Osteoblast (primary cell): ENCODE data around the gene FAM3C. TPM values are rescaled to one million over a fixed set of nuclear protein-coding genes. Genes with fewer than 3 reads are reported as not detected.

Experiments
- DNase-seq: peaks from one replicate; pipeline ENCODE4 v3.0.0; 2011; ENCODE audit warnings: low spot score, mixed read lengths; ENCODE audit not compliant: insufficient read length; ENCODE audit errors: missing footprints
- H2AFZ ChIP-seq: 2 replicates; pipeline ENCODE4 v1.6.0; 2011; ENCODE audit warnings: mild to moderate bottlenecking, low read length
- H3K27ac ChIP-seq: 2 replicates; pipeline ENCODE4 v1.5.1; 2011; ENCODE audit warnings: mild to moderate bottlenecking, low read depth, low read length, moderate library complexity
- H3K27me3 ChIP-seq: 2 replicates; pipeline ENCODE4 v1.6.0; 2012; ENCODE audit warnings: mild to moderate bottlenecking, control low read depth, inconsistent platforms, low read length, moderate library complexity; ENCODE audit not compliant: insufficient read depth
- H3K36me3 ChIP-seq: 2 replicates; pipeline ENCODE4 v1.5.1; 2011; ENCODE audit warnings: mild to moderate bottlenecking, low read length, control low read depth, moderate library complexity; ENCODE audit not compliant: insufficient read depth
- H3K4me1 ChIP-seq: 2 replicates; pipeline ENCODE4 v1.5.1; 2011; ENCODE audit warnings: mild to moderate bottlenecking, low read length, control low read depth, moderate library complexity; ENCODE audit not compliant: insufficient read depth
- H3K4me2 ChIP-seq: 2 replicates; pipeline ENCODE4 v1.6.0; 2011; ENCODE audit warnings: mild to moderate bottlenecking, low read length; ENCODE audit not compliant: insufficient read depth
- H3K4me3 ChIP-seq: fragments of 200-600 bp; sonication (generic); 3 replicates; pipeline ENCODE4 v1.5.1; 2012; ENCODE audit warnings: mild to moderate bottlenecking, low read length, inconsistent platforms; ENCODE audit not compliant: insufficient read depth
- H3K79me2 ChIP-seq: 2 replicates; pipeline ENCODE4 v1.6.0; 2012; ENCODE audit warnings: mild to moderate bottlenecking, low read length, control low read depth, inconsistent platforms; ENCODE audit not compliant: insufficient read depth
- H3K9me3 ChIP-seq: 2 replicates; pipeline ENCODE4 v1.5.1; 2011; ENCODE audit warnings: low read depth, low read length, control low read depth
- H4K20me1 ChIP-seq: 2 replicates; pipeline ENCODE4 v1.6.0; 2012; ENCODE audit warnings: mild to moderate bottlenecking, low read length, control low read depth; ENCODE audit not compliant: insufficient read depth
- total RNA-seq: library from RNA; depleted of rRNA; stranded (reverse); fragments of >200 nt; gene quantifications from 2 replicates; pipeline ENCODE4 v1.2.3, GENCODE V29; 2012
- TF ChIP-seq, protein P1 (sequence below): IDR thresholded peaks from 2 replicates; pipeline ENCODE4 v1.5.1; 2011; ENCODE audit warnings: mild to moderate bottlenecking, low read depth, low read length, moderate library complexity; ENCODE audit errors: extremely low read depth

Gene FAM3C
- total RNA-seq, 1 donor: 65.5 TPM

DNA sequence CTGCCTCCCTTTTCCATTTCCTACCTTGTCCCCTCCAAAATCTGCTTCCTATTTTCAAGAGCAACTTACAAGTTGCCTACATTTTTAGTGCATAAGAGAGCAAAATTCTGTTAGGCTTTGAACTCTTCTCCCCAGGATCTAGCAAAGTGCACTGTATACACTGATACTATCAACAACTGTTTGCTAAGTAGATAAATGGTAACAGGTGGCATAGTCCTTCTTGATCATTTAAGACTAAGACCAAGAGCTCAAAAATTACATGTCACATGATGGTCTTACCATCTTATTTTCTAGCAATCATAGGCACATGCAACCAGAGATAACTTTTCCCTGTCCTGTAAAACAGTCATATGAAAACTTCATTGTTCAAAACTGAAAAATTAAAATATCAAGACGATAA lies 16.2 kb downstream of the FAM3C start:
- H3K27ac ChIP-seq: no peak overlapping the region
- no peak overlapping the region for H3K4me3 ChIP-seq
- TF ChIP-seq, protein P1, sequence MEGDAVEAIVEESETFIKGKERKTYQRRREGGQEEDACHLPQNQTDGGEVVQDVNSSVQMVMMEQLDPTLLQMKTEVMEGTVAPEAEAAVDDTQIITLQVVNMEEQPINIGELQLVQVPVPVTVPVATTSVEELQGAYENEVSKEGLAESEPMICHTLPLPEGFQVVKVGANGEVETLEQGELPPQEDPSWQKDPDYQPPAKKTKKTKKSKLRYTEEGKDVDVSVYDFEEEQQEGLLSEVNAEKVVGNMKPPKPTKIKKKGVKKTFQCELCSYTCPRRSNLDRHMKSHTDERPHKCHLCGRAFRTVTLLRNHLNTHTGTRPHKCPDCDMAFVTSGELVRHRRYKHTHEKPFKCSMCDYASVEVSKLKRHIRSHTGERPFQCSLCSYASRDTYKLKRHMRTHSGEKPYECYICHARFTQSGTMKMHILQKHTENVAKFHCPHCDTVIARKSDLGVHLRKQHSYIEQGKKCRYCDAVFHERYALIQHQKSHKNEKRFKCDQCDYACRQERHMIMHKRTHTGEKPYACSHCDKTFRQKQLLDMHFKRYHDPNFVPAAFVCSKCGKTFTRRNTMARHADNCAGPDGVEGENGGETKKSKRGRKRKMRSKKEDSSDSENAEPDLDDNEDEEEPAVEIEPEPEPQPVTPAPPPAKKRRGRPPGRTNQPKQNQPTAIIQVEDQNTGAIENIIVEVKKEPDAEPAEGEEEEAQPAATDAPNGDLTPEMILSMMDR: no peak
- peaks cover 71% of the 10 kb centered on the region for H3K79me2 ChIP-seq
- H3K4me2 ChIP-seq: no peak overlapping the region
- H3K27me3 ChIP-seq: no peaks in the 10 kb centered on the region
- peaks cover 36% of the 10 kb centered on the region for H3K36me3 ChIP-seq
- no peak for DNase-seq
- H3K9me3 ChIP-seq: no peaks in the 10 kb centered on the region
- H3K4me1 ChIP-seq: peaks cover under 1% of the 10 kb centered on the region
- peaks cover 19% of the 10 kb centered on the region for H4K20me1 ChIP-seq
- no peak overlapping the region for H2AFZ ChIP-seq

DNA sequence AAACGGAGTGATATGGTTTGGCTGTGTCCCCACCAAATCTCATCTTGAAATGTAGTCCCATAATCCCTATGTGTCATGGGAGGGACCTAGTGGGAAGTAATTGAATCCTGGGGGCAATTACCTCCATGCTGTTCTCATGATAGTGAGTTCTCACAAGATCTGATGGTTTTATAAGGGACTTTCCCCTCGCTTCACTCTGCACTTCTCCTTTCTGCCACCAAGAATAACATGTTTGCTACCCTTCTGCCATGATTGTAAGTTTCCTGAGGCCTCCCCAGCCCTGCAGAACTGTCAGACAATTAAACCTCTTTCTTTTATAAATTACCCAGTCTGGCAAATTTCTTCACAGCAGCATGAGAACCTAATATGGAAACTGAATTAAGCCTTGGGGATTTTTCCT lies 19.1 kb downstream of the FAM3C start:
- no peaks in the 10 kb centered on the region for H3K27me3 ChIP-seq
- H3K79me2 ChIP-seq: peaks cover 48% of the 10 kb centered on the region
- H2AFZ ChIP-seq: no peak overlapping the region
- TF ChIP-seq, protein P1: no peak
- H3K9me3 ChIP-seq: no peaks in the 10 kb centered on the region
- peaks cover 5% of the 10 kb centered on the region for H3K4me1 ChIP-seq
- H3K4me3 ChIP-seq: no peak overlapping the region
- H3K36me3 ChIP-seq: peaks cover 42% of the 10 kb centered on the region
- no peak overlapping the region for H3K4me2 ChIP-seq
- H3K27ac ChIP-seq: no peak overlapping the region
- H4K20me1 ChIP-seq: peaks cover 3% of the 10 kb centered on the region
- no peak for DNase-seq

DNA sequence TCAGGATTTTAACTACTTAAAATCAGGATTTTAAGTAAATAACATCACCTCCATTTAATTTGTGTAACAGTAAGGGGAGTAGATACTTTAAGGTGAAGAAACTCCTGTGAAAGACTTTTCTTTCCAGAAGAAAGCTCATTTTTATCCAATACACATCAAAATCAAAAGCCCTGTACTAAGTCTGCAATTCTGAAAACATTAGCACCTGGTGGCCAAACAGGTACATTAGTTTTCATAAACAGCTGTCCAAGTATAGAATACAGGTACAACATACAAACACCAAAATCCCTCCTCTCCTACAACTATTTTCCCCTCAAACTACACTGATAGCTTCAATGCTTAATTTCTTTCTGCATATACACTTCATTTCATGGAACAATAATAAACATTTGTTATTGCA lies 22.9 kb downstream of the FAM3C start:
- TF ChIP-seq, protein P1: no peak
- Histone ChIP-seq H3K36me3 (peaks cover 51% of the 10 kb centered on the region), H4K20me1 (peaks cover 3% of the 10 kb centered on the region)

DNA sequence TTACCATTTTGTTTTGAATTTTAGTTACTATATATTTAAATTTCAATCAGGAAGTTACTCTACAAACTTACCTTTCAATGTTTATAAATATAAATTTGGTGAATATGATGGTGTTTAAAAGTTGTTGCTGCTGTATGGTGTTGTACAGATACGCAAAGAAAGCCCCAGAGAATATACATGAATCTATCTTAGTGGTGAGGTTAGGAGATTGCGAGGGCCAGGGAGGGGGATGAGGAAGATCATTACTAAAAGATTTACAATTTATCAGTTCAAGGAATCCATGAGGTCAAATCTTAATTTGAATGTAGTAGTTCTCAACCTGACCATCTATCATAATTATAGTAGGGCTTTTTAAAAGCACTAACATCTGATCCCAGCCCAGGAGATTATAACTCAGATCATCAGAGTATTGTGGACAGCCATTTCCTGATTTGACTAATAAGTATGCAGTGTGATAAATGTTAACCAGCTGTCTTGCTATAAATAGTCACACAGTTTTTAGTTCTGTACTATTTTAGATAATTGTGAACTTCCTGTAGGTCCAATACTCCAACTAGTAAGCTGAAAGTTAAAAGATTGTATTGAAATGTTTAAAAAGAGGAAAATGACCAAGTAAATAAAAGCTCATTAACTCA lies 23.6 kb downstream of the FAM3C start:
- no peaks in the 10 kb centered on the region for H3K9me3 ChIP-seq
- no peak overlapping the region for H3K4me2 ChIP-seq
- H3K79me2 ChIP-seq: peaks cover 26% of the 10 kb centered on the region
- TF ChIP-seq, protein P1: no peak
- DNase-seq: no peak
- H3K4me1 ChIP-seq: peaks cover 10% of the 10 kb centered on the region
- H3K27ac ChIP-seq: peak overlapping the region; percentile 25
- H3K4me3 ChIP-seq: no peak overlapping the region
- H3K27me3 ChIP-seq: no peaks in the 10 kb centered on the region
- H3K36me3 ChIP-seq: peaks cover 46% of the 10 kb centered on the region
- H4K20me1 ChIP-seq: peaks cover 3% of the 10 kb centered on the region
- no peak overlapping the region for H2AFZ ChIP-seq

More for the DNA sequence above, 22.9 kb downstream of the FAM3C start:
- Histone ChIP-seq H3K4me3 (no peak overlapping the region), H3K27ac (no peak overlapping the region), H2AFZ (no peak overlapping the region), H3K4me2 (no peak overlapping the region), H3K9me3 (no peaks in the 10 kb centered on the region), H3K4me1 (peaks cover 10% of the 10 kb centered on the region), H3K79me2 (peaks cover 28% of the 10 kb centered on the region), H3K27me3 (no peaks in the 10 kb centered on the region)
- DNase-seq: no peak
